Sigmoid colon (tissue), 4 donors: ENCODE measurements around the gene CCDC66.

Experiments used
- EP300 ChIP-seq, 4 donors: sonication (generic); formaldehyde crosslinking; IDR thresholded peaks; one replicate each; pipeline ENCODE4 v1.6.1; 2017; ENCODE audit warnings: antibody characterized with exemption in 4 of 4
- POLR2A ChIP-seq, 2 donors: fragments of 450-650 bp; IDR thresholded peaks; one replicate each; pipeline ENCODE4 v1.6.1; 2016; ENCODE audit warnings: antibody characterized with exemption in 2 of 2, mild to moderate bottlenecking in 2 of 2, moderate library complexity in 2 of 2
- POLR2AphosphoS5 ChIP-seq, 4 donors: sonication (generic); formaldehyde crosslinking; IDR thresholded peaks; one replicate each; pipeline ENCODE4 v1.6.1; 2017; ENCODE audit warnings: antibody characterized with exemption in 4 of 4
- TF ChIP-seq, protein P1 (sequence below), 4 experiments: fragments of 450-650 bp in 3 of 4; fragments of 200-600 bp in 1 of 4; IDR thresholded peaks; one replicate each; pipeline ENCODE4 v1.5.1; 2016 to 2019; ENCODE audit warnings: antibody characterized with exemption in 4 of 4, mild to moderate bottlenecking in 3 of 4, moderate library complexity in 2 of 4

DNA sequence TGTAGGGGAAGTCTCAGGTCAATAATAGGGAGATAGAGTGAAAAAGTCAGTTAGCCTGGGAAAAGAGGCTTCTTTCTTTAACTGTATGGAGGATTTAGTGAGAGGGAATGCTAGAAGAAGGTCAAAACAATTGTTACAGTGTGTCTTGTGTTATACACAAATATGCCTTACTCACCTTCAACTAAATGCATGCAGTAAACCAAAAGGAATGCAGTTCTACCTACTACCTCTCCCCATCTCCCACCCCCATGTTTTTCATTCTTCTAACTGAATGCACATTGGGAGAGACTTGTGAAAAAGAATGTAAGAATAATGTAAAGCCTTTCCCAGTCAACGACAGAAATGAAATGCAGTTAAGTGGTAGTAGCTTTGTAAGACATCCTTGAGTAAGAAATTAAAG is 33.8 kb downstream of the CCDC66 start:
- TF ChIP-seq, protein P1, sequence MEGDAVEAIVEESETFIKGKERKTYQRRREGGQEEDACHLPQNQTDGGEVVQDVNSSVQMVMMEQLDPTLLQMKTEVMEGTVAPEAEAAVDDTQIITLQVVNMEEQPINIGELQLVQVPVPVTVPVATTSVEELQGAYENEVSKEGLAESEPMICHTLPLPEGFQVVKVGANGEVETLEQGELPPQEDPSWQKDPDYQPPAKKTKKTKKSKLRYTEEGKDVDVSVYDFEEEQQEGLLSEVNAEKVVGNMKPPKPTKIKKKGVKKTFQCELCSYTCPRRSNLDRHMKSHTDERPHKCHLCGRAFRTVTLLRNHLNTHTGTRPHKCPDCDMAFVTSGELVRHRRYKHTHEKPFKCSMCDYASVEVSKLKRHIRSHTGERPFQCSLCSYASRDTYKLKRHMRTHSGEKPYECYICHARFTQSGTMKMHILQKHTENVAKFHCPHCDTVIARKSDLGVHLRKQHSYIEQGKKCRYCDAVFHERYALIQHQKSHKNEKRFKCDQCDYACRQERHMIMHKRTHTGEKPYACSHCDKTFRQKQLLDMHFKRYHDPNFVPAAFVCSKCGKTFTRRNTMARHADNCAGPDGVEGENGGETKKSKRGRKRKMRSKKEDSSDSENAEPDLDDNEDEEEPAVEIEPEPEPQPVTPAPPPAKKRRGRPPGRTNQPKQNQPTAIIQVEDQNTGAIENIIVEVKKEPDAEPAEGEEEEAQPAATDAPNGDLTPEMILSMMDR (IDR thresholded peaks at IDR 0.05): no peak
- no peak for TF ChIP-seq POLR2AphosphoS5 (IDR thresholded peaks at IDR 0.05)
- TF ChIP-seq EP300 (IDR thresholded peaks at IDR 0.05): no peak
- TF ChIP-seq POLR2A (IDR thresholded peaks at IDR 0.05): no peak
